Measurements from ENCODE around the gene SMIM35.

The SMIM35 gene

GRCh38 chr11:117989351-117990102, 97.2 kb downstream of the SMIM35 start:
- Histone ChIP-seq H2AFZ (no peak overlapping the region), H3K27me3 (ENCODE audit: control insufficient read depth, insufficient read depth, low read length) (no peaks in the 10 kb centered on the region), H3K4me1 (no peaks in the 10 kb centered on the region), H3K36me3 (ENCODE audit: control insufficient read depth, insufficient read depth, low read length) (no peaks in the 10 kb centered on the region), H3K27ac (no peak overlapping the region), H3K9ac (no peak overlapping the region), H3K4me3 (ENCODE audit: low read depth, low read length) (no peak overlapping the region), H3K4me2 (ENCODE audit: low read length) (no peak overlapping the region), H3K79me2 (no peaks in the 10 kb centered on the region), H3K9me3 (ENCODE audit: control insufficient read depth, low read length) (no peaks in the 10 kb centered on the region)
- no peak for TF ChIP-seq CTCF (IDR thresholded peaks at IDR 0.05)

- H3K27ac ChIP-seq, result no peak overlapping the region
- H3K4me3 ChIP-seq (ENCODE audit: low read depth, low read length), result peak overlapping the region; percentile 31
- no peak overlapping the region for H3K4me2 ChIP-seq (ENCODE audit: low read length)
- H3K79me2 ChIP-seq, result no peaks in the 10 kb centered on the region
- no peaks in the 10 kb centered on the region for H3K9me3 ChIP-seq (ENCODE audit: control insufficient read depth, low read length)
- no peak for TF ChIP-seq CTCF (IDR thresholded peaks at IDR 0.05)
- no peak overlapping the region for H2AFZ ChIP-seq
- H3K36me3 ChIP-seq (ENCODE audit: control insufficient read depth, insufficient read depth, low read length), result no peaks in the 10 kb centered on the region
- no peak overlapping the region for H3K9ac ChIP-seq
- no peaks in the 10 kb centered on the region for H3K4me1 ChIP-seq
- no peaks in the 10 kb centered on the region for H3K27me3 ChIP-seq (ENCODE audit: control insufficient read depth, insufficient read depth, low read length)
These were observed 99.7 kb downstream of the SMIM35 start for GRCh38 chr11:117986981-117987574.

GRCh38 chr11:117985953-117986887, 100.5 kb downstream of the SMIM35 start, which contains the start of gene IL10RA:
Gene IL10RA, plus strand, starts transcription at chr11:117986394. Its CDS starts 74 bp downstream, at chr11:117986468.
- Histone ChIP-seq H3K27ac (no peak within 1 kb of the TSS), H3K4me3 (ENCODE audit: low read depth, low read length) (peak within 1 kb of the TSS; percentile 46), H3K79me2 (no peaks in the 10 kb centered on the region), H3K9me3 (ENCODE audit: control insufficient read depth, low read length) (no peaks in the 10 kb centered on the region), H3K36me3 (ENCODE audit: control insufficient read depth, insufficient read depth, low read length) (no peaks in the 10 kb centered on the region), H3K4me2 (ENCODE audit: low read length) (peak within 1 kb of the TSS; percentile 79), H3K4me1 (no peaks in the 10 kb centered on the region), H2AFZ (peak within 1 kb of the TSS; percentile 82), H3K27me3 (ENCODE audit: control insufficient read depth, insufficient read depth, low read length) (no peaks in the 10 kb centered on the region), H3K9ac (no peak within 1 kb of the TSS)
- no peak for TF ChIP-seq CTCF (IDR thresholded peaks at IDR 0.05)

- Histone ChIP-seq H3K9me3 (ENCODE audit: control insufficient read depth, low read length) (no peaks in the 10 kb centered on the region), H3K27me3 (ENCODE audit: control insufficient read depth, insufficient read depth, low read length) (no peaks in the 10 kb centered on the region), H3K4me2 (ENCODE audit: low read length) (no peak overlapping the region), H3K36me3 (ENCODE audit: control insufficient read depth, insufficient read depth, low read length) (no peaks in the 10 kb centered on the region), H2AFZ (no peak overlapping the region), H3K79me2 (no peaks in the 10 kb centered on the region), H3K27ac (no peak overlapping the region), H3K4me1 (no peaks in the 10 kb centered on the region), H3K4me3 (ENCODE audit: low read depth, low read length) (no peak overlapping the region), H3K9ac (no peak overlapping the region)
- no peak for TF ChIP-seq CTCF (IDR thresholded peaks at IDR 0.05)
These were observed 102.3 kb downstream of the SMIM35 start for GRCh38 chr11:117984476-117984875.

All from parathyroid adenoma (tissue), 2 donors.